GM19328 (cell line): Measurements from ENCODE around the gene CCDC127.
"Not testable (repeated sequence)": the region's sequence is repeated elsewhere in the genome, so short reads cannot be mapped to it uniquely, and the experiment has no call there.

Source experiments
- ATAC-seq: cut with Tn5 transposase; IDR thresholded peaks from one replicate; pipeline ENCODE4 v1.9.1; 2021; ENCODE audit warnings: mild to moderate bottlenecking, moderate library complexity; ENCODE audit not compliant: unreplicated experiment

Gene CCDC127

DNA sequence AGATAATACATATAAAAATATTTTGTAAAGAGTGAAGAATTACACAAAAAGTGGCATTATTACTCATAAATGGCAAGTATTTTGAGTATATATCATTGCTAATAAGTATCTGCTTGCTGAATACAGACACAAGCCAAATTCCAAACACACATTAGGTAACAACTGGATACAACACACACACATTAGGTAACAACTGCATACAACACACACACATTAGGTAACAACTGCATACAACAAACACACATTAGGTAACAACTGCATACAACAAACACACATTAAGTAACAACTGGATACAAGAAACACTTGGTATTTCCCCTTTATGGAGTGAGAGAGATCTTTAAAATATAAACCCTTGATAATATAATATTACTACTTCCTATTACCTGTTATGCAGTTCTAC lies 13.5 kb downstream of the CCDC127 start:
- ATAC-seq = no peak

DNA sequence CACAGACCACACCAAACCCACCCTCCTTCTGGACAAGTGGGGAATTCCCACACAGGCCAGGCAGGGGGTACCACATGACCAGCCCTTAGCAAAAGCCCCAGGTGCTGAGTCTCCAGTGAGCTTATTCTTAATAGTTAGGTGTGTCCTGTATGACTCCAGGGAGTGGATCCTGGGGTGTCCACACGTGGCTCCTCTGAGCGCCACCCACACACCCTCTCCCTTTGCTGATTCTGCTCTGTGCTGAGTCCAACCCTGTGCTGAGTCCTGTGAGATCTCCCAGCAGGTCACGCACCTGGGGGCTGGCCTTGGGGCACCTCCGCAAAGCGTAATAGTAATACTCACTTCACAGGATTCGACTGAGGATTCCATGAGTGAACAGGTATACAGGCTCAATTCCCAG lies 14.0 kb downstream of the CCDC127 start:
- no peak for ATAC-seq

DNA sequence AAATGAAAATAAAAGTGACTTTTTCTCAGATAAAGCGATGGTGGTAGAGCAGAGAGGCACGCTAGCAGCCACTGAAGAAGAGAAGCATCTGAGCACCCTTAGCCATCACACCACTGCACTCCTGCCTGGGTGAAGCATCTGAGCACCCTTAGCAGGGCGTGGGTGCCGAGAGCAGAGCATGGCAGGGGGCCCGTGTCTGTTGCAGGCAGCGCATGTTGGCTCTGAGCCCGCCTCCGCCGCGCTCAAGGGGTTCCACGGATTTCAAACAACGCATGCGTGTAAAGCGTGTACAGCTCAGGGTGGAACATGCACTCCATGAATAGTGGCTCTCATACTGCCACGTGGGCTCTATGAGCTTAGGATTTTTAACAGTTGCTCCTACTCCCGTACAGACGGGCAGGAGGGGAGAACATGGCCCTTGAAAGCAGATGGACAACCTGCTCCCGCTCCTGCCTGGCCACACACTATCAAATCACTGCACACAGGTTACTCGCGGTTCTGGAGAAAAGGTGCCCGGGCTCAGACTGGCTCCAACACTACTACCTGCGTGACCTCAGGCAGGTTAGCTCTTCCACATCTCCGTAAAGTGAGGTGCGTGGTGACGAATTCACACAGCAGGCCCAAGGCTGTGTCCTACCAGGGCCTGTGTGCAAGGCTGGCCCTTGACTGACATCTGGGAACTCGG lies 14.6 kb downstream of the CCDC127 start:
- no peak for ATAC-seq

DNA sequence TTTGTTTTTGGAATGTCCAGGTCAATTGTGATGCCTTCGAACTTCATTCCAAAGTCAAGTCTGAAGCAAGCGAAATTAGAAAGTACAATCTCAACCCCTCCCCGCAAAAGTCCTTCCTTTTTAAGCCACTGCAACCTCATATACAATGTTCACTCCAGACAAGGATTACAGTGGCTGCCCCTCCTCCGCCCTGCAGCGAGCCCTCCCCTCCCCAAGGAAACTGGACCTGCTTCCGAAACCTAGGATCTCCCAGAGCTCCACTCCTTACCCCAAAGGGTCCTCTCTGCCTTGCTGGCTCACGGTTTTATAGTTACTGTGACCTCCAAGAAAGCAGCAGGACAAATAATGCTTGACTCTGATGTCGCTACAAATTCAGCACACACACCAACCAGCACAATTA lies 16.3 kb downstream of the CCDC127 start:
- ATAC-seq = no peak

DNA sequence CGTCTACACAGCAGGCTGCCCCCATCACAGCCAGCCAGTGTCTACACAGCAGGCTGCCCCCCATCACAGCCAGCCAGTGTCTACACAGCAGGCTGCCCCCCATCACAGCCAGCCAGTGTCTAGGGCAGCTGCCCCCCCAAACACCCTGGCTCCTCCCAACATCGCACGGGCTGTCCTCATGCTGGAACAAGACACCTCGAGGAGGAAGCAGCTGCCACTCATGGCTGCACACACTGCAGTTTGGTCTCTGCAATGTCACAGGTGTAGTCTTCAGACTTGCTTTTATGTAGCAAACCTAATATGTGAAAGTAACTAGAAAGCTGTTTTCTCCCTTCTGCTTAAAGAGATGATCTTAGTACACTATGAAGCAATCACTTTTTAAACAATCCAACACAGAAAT lies 17.0 kb downstream of the CCDC127 start:
- ATAC-seq = no peak

DNA sequence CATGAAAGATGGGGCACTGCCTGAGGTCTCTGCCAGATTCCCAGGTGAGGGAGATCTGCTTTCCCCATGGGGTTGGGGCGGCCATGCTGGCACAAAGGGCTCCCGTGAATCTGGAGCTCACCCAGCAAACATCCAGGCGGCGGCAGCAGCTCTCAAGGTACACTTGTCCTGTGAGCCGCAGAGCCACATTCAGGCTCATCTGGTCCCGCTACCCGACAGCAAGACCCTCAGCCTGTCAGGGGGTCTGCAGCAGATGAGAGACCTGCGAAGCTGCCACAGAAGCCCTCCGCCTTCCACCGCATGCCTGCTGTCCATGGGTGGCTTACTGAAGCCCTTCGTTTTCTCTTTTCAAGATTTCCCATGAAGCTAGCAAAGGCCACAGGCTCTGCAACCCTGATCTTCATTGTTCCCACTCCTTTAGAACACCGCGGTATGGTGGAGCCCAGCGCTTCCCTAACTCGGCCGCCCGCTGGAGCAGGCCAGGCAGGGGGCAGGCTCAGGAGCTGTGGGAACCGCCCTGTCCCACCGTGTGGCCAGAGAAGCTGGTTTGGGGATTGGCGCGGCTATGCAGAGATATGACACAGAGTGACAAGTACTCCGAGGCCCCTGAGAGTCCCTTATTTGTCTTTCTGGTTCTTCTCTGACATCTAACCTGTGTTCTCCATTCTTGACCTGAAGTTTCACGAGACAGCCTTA lies 17.9 kb downstream of the CCDC127 start:
- no peak for ATAC-seq

DNA sequence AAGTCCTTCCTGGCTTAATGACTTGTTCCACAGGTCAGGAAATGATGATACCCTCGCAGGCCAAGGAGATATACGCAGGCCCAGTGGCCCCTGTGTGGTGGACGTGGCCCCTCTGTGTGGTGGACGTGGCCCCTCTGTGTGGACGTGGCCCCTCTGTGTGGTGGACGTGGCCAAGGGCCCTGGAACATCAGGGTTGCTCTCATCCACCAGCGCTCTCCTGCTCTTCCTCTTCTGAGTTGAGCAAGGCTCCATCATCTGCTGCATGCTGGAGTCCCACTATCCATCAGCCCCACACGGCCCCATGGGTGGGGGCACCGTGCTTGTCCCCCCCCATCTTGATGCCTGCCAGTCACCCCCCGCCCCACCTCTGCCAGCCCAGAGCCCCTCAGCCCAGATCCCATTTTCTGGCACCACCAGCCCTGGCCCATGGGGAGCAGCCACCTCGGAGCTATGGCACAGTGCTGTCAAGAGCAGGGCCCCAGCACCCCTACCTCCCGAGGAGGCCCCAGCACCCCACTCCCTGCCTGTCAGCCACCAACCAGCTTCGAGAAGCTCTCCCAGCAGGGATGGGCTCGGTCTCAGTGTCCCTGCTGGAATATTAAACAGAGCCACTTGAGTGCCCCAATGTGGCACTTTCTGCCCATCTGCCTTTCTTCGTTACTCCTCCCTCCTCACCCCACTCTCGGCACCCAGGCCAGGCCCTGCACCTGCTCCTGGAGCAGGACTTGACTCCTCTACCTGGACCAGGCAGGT lies 18.6 kb downstream of the CCDC127 start:
- no peak for ATAC-seq

DNA sequence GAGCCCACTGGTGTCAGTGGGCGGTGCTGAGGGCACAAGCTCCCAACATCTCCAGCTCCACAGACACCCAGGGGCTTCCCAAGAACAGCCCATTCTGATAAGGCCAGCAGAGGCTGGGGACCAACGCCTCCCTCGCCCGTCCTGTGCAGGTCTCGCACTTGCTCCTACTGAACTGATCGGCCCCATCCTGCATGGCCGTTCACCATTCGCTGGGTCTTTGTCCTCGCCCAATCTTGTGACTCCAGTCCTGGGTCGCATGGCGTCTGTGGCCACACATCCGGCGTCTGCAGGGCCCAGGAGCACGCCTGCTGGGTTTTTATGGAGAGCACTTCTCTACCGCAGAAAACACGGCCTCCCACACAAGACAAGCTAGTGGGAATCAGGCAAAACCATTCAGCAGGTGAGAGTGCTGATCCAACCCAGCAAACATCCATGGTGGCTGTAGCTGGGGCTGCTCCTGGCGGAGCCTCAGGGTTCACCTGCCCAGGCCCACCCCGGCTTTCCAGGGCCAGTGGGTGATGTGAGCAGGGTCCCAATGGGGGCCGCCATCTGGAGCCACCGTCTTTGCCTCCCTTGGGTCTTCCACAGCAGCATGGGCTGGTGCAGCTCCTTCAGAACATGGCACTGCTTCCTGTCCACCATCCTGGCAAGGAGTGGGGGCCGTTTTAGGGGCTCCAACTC lies 19.3 kb downstream of the CCDC127 start:
- ATAC-seq = no peak

DNA sequence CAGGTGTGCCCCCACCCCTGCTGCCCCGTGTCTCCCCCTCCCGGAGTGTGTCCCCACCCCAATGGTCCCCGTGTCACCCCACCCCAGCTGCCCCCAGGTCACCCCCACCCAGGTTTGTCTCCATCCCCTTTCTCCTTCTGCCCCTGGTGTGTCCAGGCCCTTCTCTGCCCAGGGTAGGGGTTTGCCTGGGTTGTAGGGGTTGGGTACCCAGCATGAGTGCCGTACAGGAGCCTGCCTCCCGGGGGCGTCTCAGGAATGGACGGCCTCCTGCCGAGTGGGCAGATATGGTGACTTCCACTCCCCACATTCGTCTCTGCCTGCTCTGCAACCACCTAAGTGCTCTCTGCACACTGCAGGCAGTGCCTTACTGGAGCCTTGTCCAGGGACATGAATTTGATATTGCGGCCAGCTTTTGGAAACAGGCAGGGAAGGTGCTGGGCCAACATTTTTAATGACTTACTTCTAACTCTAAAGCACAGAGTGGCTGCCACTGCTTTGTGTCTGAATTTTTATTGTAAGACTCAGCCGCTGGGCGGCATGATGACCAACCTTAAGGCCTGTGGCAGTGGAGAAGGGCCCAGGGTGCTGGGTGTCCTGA lies 20.0 kb downstream of the CCDC127 start:
- ATAC-seq = no peak

DNA sequence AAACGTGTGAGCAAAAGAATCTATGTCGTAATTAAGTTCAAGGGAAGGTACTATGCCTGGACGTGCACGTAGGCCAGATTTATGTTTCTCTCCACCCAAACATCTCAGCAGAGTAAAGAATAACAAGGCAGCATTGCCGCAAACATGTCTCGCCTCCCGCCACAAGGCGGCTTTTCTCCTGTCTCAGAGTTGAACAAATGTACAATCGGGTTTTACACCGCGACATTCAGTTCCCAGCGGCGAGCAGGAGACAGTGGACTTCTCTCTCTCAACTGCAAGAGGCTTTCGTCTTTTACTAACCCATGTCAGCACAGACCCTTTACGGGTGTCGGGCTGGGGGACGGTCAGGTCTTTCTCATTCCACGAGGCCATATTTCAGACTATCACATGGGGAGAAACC lies 20.9 kb downstream of the CCDC127 start:
- ATAC-seq = not testable (repeated sequence)

DNA sequence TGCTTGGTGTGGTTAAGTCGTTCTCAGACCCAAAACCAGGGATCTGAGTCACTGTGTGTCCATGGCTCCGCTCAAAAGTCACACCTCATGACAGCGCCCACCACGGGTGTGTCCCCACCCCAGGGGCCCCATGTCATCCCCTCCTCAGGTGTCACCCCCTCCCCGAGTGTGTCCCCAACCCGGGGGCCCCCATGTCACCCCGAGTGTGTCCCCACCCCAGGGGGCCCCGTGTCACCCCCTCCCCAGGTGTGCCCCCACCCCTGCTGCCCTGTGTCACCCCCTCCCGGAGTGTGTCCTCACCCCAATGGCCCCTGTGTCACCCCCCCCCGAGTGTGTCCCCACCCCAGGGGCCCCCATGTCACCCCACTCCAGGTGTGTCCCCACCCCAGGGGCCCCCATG lies 21.6 kb downstream of the CCDC127 start:
- no peak for ATAC-seq

DNA sequence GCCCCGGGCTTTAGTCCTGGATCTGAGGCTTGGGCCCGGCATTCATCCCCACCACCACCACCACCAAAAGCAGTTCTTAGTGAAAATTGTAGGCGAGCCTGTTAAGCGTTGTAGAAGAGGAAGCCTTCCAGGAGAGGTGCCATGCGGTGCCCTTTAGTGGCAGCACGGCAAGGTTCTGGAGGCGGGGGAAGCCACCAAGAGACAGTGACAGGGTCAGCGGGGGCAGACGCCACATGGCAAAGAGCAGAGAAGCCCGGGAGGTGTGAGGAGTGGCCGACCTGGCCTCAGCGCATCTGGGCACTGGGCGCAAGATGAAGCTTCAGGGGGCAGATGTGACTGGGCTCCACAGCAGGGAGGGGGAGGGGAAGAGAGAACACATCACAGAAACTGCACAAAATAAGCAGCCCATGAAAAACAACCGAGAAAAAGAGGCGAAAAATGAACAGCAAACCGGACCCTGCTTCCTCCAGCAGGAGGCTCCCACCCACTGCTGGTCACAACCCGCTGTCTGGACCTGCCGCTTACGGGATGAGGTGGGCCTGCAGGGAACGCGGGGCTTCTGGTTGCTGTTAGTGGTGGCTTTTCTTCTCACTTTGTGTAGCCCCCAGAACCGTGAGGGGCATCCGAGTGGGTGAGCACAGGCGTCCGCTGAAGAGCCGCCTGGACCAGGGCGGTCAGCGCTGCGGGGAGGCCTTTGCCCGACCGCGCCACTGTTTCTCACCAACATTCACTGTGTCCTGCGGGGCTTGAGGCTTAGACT lies 22.4 kb downstream of the CCDC127 start:
- no peak for ATAC-seq

DNA sequence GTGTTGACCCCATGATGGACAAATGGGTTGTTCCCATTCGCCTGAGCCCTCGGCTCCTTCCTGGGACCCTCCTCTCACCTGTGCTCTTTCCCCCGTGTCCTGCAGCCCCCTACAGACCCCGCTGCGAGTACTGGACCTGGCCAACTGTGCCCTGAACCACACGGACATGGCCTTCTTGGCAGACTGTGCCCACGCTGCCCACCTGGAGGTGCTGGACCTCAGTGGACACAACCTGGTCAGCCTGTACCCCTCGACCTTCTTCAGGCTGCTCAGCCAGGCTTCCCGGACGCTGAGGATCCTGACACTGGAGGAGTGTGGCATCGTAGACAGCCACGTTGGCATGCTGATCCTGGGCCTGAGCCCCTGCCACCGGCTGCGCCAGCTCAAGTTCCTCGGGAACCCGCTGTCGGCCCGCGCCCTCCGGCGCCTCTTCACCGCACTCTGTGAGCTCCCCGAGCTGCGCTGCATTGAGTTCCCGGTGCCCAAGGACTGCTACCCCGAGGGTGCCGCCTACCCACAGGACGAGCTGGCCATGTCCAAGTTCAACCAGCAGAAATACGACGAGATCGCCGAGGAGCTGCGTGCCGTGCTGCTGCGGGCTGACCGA lies 23.2 kb downstream of the CCDC127 start:
- ATAC-seq = no peak

DNA sequence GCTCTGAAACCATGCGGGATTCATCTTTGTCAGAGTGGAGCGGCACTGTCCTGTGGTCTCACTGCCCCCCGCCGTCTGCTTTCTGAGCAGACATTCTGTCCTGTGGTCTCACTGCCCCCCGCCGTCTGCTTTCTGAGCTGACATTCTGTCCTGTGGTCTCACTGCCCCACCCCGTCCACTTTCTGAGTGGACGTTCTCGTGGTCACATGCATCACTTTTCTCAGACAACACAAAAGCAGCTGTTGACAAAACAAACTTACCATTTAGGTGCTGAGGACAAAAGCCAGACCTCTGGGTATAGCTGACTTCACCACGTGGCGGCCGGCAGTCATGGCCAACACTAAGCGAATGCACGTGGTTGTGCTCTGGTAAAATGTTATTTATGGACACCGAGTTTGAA lies 23.9 kb downstream of the CCDC127 start:
- no peak for ATAC-seq

DNA sequence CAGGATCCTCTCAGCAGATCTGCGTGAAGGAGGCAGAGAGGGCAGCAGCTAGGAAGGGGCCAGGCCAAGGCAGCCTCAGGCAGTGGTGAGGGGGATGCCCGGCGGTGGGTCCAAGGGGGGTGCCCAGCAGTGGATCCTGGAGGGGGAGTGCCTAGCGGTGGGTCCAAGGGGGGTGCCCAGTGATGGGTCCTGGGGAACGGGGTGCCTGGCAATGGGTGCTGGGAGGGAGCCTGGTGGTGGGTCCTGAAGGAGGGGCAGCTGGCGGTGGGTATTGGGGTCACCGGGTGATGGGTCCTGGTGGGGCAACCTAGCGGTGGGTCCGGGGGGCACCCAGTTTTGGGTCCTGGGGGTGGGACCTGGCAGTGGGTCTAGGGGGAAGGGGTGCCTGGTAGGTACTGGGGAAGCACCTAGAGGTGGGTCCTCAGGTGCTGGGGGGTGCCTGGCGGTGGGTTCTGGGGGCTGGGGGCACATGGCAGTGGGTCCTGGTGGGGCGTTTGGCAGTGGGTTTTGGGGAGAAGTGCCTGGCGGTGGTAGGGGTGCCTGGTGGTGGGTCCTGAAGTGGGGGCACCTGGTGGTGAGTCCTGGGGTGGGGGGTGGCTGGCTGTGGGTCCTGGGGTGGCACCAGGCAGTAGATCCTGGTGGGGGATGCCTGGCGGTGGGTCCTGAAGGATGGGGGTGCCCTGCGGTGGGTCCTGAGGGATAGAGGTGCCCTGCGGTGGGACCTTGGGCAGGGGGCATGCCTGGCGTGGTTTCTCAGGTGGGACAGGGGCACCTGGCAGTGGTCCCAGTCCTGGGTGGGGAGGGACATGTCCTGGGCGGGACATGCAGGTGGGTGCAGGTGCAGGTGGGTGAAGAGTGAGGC lies 24.8 kb downstream of the CCDC127 start:
- ATAC-seq = no peak

DNA sequence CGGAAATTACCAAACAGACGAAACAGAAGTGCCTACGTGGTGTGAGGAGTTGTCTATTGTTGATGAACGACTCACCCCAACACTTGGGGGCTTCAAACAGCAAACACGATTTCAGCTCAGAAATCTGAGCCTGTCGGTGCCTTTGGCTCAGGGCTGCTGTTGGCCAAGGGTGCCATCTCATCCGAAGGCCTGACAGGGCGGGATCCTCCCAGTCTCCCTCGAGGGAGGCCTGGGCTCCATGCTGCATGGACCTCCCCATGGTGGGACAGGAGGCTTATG lies 25.3 kb downstream of the CCDC127 start:
- no peak for ATAC-seq

DNA sequence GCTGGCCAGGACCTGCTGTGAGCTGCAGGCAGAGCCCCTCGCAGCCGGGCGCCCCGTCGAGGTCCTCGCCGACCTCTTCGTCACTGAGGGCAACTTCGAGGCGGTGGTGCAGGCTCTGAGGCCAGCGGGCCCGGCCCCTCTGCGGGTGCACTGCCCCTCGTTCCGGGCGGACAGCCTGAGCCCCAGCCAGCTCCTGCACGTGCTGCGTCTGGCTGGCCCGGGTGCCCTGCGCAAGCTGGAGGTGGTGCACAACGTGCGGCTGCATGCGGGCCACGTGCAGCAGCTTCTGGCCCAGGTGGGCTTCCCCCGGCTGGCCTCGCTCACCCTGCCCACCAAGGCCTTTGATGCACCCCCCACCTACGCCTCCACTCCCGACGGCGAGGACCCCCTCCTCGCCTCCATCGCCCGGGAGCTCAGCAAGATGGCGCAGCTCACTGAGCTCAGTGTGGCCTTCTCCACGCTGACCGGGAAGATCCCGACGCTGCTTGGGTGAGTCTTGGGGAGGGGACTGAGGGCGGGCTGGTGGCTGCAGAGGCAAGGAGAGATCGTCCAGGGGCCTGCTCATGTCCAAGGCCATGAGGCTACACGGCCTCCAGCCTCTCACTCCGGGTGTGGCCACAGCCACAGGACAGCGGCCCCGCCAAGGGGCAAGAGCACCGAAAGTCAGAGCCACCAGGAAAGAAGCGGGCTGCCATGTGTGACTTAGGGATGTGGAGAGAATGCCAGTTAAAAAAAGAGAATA lies 25.8 kb downstream of the CCDC127 start:
- no peak for ATAC-seq
